Osteocyte (in vitro differentiated cells): ENCODE measurements around the gene PPP1R3D. TPM values are rescaled to one million over a fixed set of nuclear protein-coding genes. Genes with fewer than 3 reads are reported as not detected.

Experiments used
- DNase-seq: peaks from one replicate; pipeline ENCODE4 v3.0.0; 2021; ENCODE audit warnings: mixed read lengths; ENCODE audit not compliant: unreplicated experiment; ENCODE audit errors: extremely low spot score
- H3K27ac Mint-ChIP-seq: one replicate; pipeline ENCODE4 v1.8.0; 2021; ENCODE audit warnings: mild to moderate bottlenecking, mixed read lengths; ENCODE audit not compliant: unreplicated experiment
- H3K27me3 Mint-ChIP-seq: one replicate; pipeline ENCODE4 v1.8.0; 2021; ENCODE audit warnings: mixed read lengths; ENCODE audit not compliant: unreplicated experiment
- H3K36me3 Mint-ChIP-seq: one replicate; pipeline ENCODE4 v1.8.0; 2021; ENCODE audit warnings: mixed read lengths; ENCODE audit not compliant: unreplicated experiment
- H3K4me1 Mint-ChIP-seq: one replicate; pipeline ENCODE4 v1.8.0; 2021; ENCODE audit warnings: mixed read lengths; ENCODE audit not compliant: unreplicated experiment
- H3K4me3 Mint-ChIP-seq: one replicate; pipeline ENCODE4 v1.8.0; 2021; ENCODE audit warnings: mild to moderate bottlenecking, moderate library complexity, mixed read lengths; ENCODE audit not compliant: unreplicated experiment
- H3K9me3 Mint-ChIP-seq: one replicate; pipeline ENCODE4 v1.8.0; 2021; ENCODE audit warnings: mixed read lengths; ENCODE audit not compliant: unreplicated experiment
- total RNA-seq: library from RNA; stranded (reverse); gene quantifications from 2 replicates; pipeline ENCODE4 v1.2.1, GENCODE V29; 2021
- TF ChIP-seq, protein P1 (sequence below): fragments of 200-600 bp; sonication (generic); IDR thresholded peaks from 2 replicates; pipeline ENCODE4 v1.5.0; 2021; ENCODE audit warnings: antibody characterized with exemption, mild to moderate bottlenecking, moderate library complexity

PPP1R3D gene
- total RNA-seq, 1 donor from 2014 or later, result 7.3 TPM

DNA sequence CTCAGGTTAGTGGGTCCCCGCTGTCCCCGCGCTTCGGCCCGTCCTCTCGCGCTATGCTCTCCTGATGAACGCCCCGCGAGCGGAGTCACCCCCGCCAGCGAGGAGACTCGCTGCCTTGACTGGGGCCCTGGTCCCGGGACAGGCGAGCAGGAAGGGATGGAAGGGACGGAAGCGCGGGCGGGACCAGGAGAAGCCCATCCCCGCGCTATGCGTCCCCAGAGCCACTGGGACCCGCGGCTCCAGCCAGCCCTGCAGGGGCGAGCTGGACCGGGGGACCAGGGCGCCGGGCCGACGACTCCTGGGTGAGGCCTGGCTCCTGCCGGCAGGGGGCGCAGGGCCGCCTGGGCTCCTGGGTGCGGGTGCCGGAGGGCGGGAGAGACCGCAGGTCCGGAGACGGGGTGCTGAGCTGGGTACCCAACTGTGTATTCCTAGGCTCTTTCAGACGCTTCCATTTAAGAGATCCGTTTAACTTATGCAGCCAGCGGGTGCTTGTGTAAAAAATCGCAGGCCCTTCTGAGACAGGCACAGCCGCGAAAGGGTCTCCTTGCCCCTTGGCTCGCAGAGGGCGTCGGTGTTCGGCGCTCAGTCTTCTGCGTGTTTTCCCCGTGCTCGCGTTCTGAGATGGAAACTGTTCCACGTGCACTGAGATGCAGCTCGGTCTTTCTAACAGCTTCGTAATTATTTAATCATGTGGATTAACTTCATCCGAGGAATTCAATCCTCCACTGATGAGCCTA, 6.1 kb downstream of the PPP1R3D start:
- peak; percentile 93 for DNase-seq

DNA sequence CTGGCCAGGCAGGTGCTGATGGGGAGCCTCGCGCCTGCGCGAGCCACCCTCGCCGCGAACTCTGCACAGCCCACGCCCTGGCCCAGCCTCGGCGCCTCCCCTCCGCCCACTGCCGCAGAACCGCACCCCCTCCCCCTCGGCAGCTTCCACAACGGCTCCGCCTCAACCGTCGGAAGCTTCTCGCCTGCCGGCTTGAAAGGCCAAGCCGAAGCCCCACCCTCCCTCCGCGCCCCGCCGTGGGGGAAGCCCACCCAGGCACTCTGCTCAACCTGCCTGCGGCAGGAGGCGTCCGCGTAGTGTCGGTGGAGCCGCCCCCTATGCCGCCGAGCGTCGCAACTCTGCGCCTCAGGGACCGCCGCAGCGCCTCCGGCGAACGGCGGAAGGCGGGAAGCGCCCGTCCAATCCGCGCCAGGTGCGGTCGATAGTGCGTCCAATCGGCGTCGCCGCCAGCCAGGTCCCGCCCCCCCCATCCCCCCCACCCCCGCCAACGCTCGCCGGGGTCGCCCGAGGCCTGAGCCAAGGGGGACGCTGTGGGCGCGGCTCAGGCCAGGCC, 6.7 kb downstream of the PPP1R3D start, which contains the start of gene SYCP2:
Gene SYCP2 (minus strand): TSS at position 342 of the 553 bp plus-strand sequence. CDS start 11,224 bp downstream, outside the sequence.
- Mint-ChIP-seq H3K36me3 (peaks cover 3% of the 10 kb centered on the region), H3K9me3 (no peaks in the 10 kb centered on the region), H3K4me3 (peak within 1 kb of the TSS; percentile 74), H3K4me1 (peaks cover 28% of the 10 kb centered on the region), H3K27me3 (no peaks in the 10 kb centered on the region), H3K27ac (no peak within 1 kb of the TSS)
- TF ChIP-seq, protein P1, sequence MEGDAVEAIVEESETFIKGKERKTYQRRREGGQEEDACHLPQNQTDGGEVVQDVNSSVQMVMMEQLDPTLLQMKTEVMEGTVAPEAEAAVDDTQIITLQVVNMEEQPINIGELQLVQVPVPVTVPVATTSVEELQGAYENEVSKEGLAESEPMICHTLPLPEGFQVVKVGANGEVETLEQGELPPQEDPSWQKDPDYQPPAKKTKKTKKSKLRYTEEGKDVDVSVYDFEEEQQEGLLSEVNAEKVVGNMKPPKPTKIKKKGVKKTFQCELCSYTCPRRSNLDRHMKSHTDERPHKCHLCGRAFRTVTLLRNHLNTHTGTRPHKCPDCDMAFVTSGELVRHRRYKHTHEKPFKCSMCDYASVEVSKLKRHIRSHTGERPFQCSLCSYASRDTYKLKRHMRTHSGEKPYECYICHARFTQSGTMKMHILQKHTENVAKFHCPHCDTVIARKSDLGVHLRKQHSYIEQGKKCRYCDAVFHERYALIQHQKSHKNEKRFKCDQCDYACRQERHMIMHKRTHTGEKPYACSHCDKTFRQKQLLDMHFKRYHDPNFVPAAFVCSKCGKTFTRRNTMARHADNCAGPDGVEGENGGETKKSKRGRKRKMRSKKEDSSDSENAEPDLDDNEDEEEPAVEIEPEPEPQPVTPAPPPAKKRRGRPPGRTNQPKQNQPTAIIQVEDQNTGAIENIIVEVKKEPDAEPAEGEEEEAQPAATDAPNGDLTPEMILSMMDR, result no peak
- no peak for DNase-seq

More for the DNA sequence above, 6.1 kb downstream of the PPP1R3D start:
- H3K27me3 Mint-ChIP-seq, result no peaks in the 10 kb centered on the region
- no peaks in the 10 kb centered on the region for H3K9me3 Mint-ChIP-seq
- TF ChIP-seq, protein P1, result peak; percentile 98
- no peak overlapping the region for H3K27ac Mint-ChIP-seq
- H3K4me3 Mint-ChIP-seq, result peak overlapping the region; percentile 74
- peaks cover 3% of the 10 kb centered on the region for H3K36me3 Mint-ChIP-seq
- H3K4me1 Mint-ChIP-seq, result peaks cover 34% of the 10 kb centered on the region

DNA sequence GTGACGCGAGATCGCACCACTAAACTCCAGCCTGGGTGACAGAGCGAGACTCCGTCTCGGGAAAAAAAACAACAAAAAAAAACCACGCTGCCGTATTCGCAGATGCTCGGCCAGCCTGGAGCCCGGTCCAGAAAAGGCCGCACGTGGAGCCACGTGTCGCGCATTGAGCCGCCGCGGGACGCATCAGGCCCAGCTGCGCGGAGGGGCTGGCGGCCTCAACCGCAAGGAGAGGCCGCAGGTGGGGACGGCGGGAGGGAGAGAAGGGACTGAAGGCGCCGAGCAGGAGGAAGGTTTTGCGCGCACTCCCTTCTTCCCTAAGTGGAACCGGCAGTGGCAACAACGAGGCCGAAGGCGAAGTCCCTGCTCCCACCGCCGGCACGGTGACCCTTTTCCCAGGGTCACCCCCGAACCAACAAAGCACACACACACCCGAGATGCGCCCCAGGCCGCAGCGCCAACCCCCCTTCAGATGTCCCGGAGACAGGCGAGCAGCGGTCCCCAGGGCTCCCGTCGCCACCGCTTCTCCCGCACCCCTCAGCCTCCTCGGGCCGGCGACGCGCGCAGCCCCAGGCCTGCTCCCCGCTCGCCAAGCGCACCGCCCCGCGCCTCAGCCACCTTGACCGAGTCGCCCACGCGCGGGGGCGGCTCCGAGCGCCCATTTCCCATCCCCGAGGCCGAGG, 7.3 kb downstream of the PPP1R3D start:
- peaks cover 22% of the 10 kb centered on the region for H3K4me1 Mint-ChIP-seq
- H3K27me3 Mint-ChIP-seq, result no peaks in the 10 kb centered on the region
- DNase-seq, result no peak
- H3K9me3 Mint-ChIP-seq, result no peaks in the 10 kb centered on the region
- H3K27ac Mint-ChIP-seq, result no peak overlapping the region
- TF ChIP-seq, protein P1, result no peak
- H3K4me3 Mint-ChIP-seq, result no peak overlapping the region
- peaks cover 3% of the 10 kb centered on the region for H3K36me3 Mint-ChIP-seq

DNA sequence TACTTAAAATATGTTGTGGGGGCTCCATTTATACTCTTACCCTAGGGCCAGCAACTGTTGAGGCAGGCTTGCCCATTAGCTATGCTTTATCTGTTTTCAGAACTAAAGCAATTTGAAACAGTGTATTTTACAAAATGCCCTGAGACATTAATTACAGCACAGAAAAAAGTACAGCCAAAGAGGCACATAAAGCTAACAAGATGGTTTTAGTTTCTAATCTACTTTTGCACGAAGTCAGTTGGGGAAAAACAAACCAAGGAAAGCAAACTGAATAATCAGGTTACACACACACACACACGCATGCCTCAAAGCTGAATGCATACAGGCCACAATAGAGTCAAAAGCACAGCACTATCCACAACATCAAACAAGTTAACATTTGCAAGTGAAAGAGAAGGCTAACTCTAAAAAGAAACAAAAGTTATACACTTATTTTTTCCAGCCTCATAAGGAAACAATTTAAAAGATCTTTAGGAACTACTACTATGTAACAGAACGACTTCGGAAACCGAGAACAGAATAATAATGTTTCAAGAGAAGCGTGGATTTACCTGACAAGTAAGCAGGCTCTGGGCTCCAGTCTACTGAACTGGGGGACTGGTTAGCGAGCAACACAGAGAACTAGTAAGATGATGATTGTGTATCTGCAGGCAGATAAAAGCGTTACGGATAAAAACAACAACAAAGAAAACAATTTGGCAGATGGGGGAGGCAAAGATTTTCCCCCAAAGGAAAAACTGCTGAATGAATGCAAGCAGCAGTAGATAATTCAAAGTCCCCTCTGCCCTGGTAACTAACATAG, 8.4 kb downstream of the PPP1R3D start:
- H3K27me3 Mint-ChIP-seq, result no peaks in the 10 kb centered on the region
- peak overlapping the region; percentile 48 for H3K4me3 Mint-ChIP-seq
- peaks cover 16% of the 10 kb centered on the region for H3K4me1 Mint-ChIP-seq
- TF ChIP-seq, protein P1, result no peak
- H3K36me3 Mint-ChIP-seq, result peaks cover 3% of the 10 kb centered on the region
- H3K27ac Mint-ChIP-seq, result no peak overlapping the region
- H3K9me3 Mint-ChIP-seq, result no peaks in the 10 kb centered on the region
- DNase-seq, result no peak
